Measurements from ENCODE around the gene CPEB2. TPM values are rescaled to one million over a fixed set of nuclear protein-coding genes. Genes with fewer than 3 reads are reported as not detected.

CPEB2 gene
- total RNA-seq, 4 donors from 2014 or later: 16.2 to 33.4 (median 23.9) TPM

DNA sequence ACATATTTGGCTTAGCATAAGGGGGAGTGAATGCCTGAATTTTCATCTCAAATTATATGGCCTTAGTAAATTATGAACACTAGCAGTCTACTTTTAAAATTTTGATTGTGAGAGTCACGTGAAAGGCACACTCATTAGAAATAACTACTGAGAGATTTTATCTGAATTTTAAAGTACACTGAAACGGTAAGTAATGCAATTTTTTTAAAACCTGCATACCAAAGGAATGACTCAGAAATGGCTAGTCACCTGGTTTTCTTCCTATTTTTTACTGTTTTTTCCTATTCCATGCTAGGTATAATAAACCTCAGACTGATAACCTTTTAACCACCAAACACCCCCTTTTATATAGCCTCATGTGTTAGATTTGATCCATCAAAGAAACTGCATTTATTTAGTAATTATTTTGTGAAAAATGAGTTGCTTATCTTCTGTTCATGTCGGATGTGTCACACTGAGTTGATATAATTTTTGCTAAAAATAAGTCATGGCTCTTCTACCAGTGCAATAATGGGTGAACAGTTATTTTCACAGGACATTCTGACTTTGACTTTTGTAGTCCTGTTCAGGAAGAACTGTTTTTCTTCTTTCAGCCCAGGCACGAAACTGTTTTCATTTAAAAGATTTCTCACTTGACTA is 40.4 kb downstream of the CPEB2 start:
- peaks cover 0 to 14% (median 0%) of the 10 kb centered on the region in 3 donors for H3K36me3 ChIP-seq
- no peaks in the 10 kb centered on the region for H3K27me3 ChIP-seq
- H3K9me3 ChIP-seq: no peaks in the 10 kb centered on the region
- 85 to 86% methylated on average over 4 of the region's 4 CpGs for WGBS, 2 donors
- no peak for DNase-seq (ENCODE audit: low spot score in 2 of 2)
- TF ChIP-seq EP300 (IDR thresholded peaks at IDR 0.05): no peak
- no peak for TF ChIP-seq POLR2A (IDR thresholded peaks at IDR 0.05)
- TF ChIP-seq CTCF (IDR thresholded peaks at IDR 0.05): no peak
- H3K4me1 ChIP-seq: peaks cover 0 to 48% (median 0%) of the 10 kb centered on the region in 4 donors
- no peak overlapping the region for H3K4me3 ChIP-seq
- no peak overlapping the region for H3K27ac ChIP-seq

DNA sequence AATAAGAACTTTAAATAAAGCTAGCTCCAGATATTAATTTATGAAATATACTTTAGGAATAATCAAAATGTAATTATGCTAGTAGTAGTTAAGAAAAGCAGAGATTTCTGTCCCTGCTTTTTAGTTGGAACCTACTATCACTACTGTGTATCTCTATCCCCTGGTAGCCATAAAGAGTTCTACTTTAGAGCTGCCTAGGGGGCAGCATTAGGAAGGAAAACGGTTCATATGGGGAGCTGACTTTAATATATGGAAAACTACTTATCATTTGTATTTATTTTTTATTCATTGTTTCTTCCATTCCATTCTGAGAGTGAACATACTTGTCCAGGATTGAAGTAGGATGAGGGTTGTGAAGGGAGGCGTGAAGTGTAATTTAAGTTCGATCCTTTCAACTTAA is 40.9 kb downstream of the CPEB2 start:
- DNase-seq (ENCODE audit: low spot score in 2 of 2): no peak
- H3K36me3 ChIP-seq: peaks cover 0 to 11% (median 0%) of the 10 kb centered on the region in 3 donors
- H3K27ac ChIP-seq: peak overlapping the region in 1 of 4 donors; percentile 33
- peaks cover 0 to 48% (median 0%) of the 10 kb centered on the region in 4 donors for H3K4me1 ChIP-seq
- TF ChIP-seq CTCF (IDR thresholded peaks at IDR 0.05) (peak in 1 of 5 experiments; percentile 10), POLR2A (IDR thresholded peaks at IDR 0.05) (no peak), EP300 (IDR thresholded peaks at IDR 0.05) (no peak)
- no peaks in the 10 kb centered on the region for H3K9me3 ChIP-seq
- no peaks in the 10 kb centered on the region for H3K27me3 ChIP-seq
- H3K4me3 ChIP-seq: no peak overlapping the region
- WGBS, 2 donors: 58% methylated on average over 3 of the region's 3 CpGs

- Histone ChIP-seq H3K9me3 (no peaks in the 10 kb centered on the region), H3K4me3 (no peak overlapping the region), H3K27me3 (no peaks in the 10 kb centered on the region), H3K4me1 (peaks cover 0 to 48% (median 0%) of the 10 kb centered on the region in 4 donors), H3K36me3 (peaks cover 0 to 5% (median 0%) of the 10 kb centered on the region in 3 donors), H3K27ac (peak overlapping the region in 1 of 4 donors; percentile 33)
- TF ChIP-seq EP300 (IDR thresholded peaks at IDR 0.05) (no peak), POLR2A (IDR thresholded peaks at IDR 0.05) (no peak), CTCF (IDR thresholded peaks at IDR 0.05) (no peak)
- no peak for DNase-seq (ENCODE audit: low spot score in 2 of 2)
- WGBS, 2 donors: 13 to 29% methylated on average over 1 of the region's 1 CpG
Measured at GRCh38 chr4:15043922-15044321, 41.6 kb downstream of the CPEB2 start.

GRCh38 chr4:15054541-15054940 is 52.3 kb downstream of the CPEB2 start:
- H3K4me3 ChIP-seq: no peak overlapping the region
- no peaks in the 10 kb centered on the region for H3K4me1 ChIP-seq
- WGBS, 2 donors: 80 to 82% methylated on average over 2 of the region's 2 CpGs
- H3K27me3 ChIP-seq: no peaks in the 10 kb centered on the region
- H3K9me3 ChIP-seq: no peaks in the 10 kb centered on the region
- H3K36me3 ChIP-seq: peaks cover 0 to 60% (median 0%) of the 10 kb centered on the region in 3 donors
- no peak overlapping the region for H3K27ac ChIP-seq
- TF ChIP-seq CTCF (IDR thresholded peaks at IDR 0.05): no peak
- no peak for TF ChIP-seq POLR2A (IDR thresholded peaks at IDR 0.05)
- no peak for TF ChIP-seq EP300 (IDR thresholded peaks at IDR 0.05)
- no peak for DNase-seq (ENCODE audit: low spot score in 2 of 2)

DNA sequence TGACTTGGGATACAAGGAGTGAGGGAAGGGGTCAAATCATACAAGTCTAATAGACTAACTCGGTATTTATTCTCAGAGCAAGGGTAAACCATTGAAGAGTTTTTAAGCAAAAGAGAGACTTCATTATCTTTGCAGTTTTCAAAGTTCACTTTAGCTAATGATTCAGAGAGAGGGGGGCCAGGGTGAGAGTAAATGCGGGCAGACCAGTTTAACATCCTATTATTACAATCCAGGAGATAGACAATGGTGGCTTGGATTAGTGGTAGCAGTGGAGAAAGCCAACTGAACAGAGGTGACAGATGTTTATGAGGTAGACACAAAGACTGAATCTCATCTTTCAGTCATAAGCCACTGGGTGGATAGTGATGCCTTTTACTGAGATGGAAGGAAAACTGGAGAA is 57.9 kb downstream of the CPEB2 start:
- no peaks in the 10 kb centered on the region for H3K27me3 ChIP-seq
- 96 to 97% methylated on average over 2 of the region's 2 CpGs for WGBS, 2 donors
- no peak overlapping the region for H3K27ac ChIP-seq
- no peak for TF ChIP-seq CTCF (IDR thresholded peaks at IDR 0.05)
- no peak for TF ChIP-seq EP300 (IDR thresholded peaks at IDR 0.05)
- TF ChIP-seq POLR2A (IDR thresholded peaks at IDR 0.05): no peak
- no peaks in the 10 kb centered on the region for H3K4me1 ChIP-seq
- H3K4me3 ChIP-seq: no peak overlapping the region
- no peak for DNase-seq (ENCODE audit: low spot score in 2 of 2)
- H3K36me3 ChIP-seq: peaks cover 0 to 67% (median 0%) of the 10 kb centered on the region in 3 donors
- H3K9me3 ChIP-seq: no peaks in the 10 kb centered on the region
